ENCODE data around the gene GPAM.
"Not testable (repeated sequence)": the region's sequence is repeated elsewhere in the genome, so short reads cannot be mapped to it uniquely, and the experiment has no call there.

Gene GPAM

GRCh38 chr10:112215342-112215774 lies 31.8 kb upstream of the GPAM start:
- no peak for DNase-seq

- no peak for DNase-seq
Measured at GRCh38 chr10:112214298-112214926, 30.8 kb upstream of the GPAM start.

GRCh38 chr10:112213836-112214235 lies 30.3 kb upstream of the GPAM start:
- no peak for DNase-seq

- DNase-seq = no peak
Measured at GRCh38 chr10:112213098-112213823, 29.7 kb upstream of the GPAM start.

GRCh38 chr10:112210666-112211065 lies 27.1 kb upstream of the GPAM start:
- DNase-seq = no peak

GRCh38 chr10:112209684-112210131 lies 26.1 kb upstream of the GPAM start:
- DNase-seq = no peak

- no peak for DNase-seq
Measured at GRCh38 chr10:112208997-112209396, 25.4 kb upstream of the GPAM start.

- no peak for DNase-seq
Measured at GRCh38 chr10:112208292-112208691, 24.7 kb upstream of the GPAM start.

GRCh38 chr10:112203328-112204076 lies 19.9 kb upstream of the GPAM start:
- no peak for DNase-seq

- DNase-seq = no peak
Measured at GRCh38 chr10:112202561-112203241, 19.1 kb upstream of the GPAM start.

- DNase-seq = no peak
Measured at GRCh38 chr10:112202076-112202475, 18.5 kb upstream of the GPAM start.

GRCh38 chr10:112201334-112201733 lies 17.8 kb upstream of the GPAM start:
- DNase-seq = no peak

GRCh38 chr10:112200259-112200658 lies 16.7 kb upstream of the GPAM start:
- not testable (repeated sequence) for DNase-seq

GRCh38 chr10:112197662-112198061 lies 14.1 kb upstream of the GPAM start:
- not testable (repeated sequence) for DNase-seq

GRCh38 chr10:112195224-112195623 lies 11.7 kb upstream of the GPAM start:
- DNase-seq = no peak

- DNase-seq = no peak
Measured at GRCh38 chr10:112191791-112192190, 8.2 kb upstream of the GPAM start.

- DNase-seq = no peak
Measured at GRCh38 chr10:112191041-112191590, 7.6 kb upstream of the GPAM start.

GRCh38 chr10:112189465-112189864 lies 5.9 kb upstream of the GPAM start:
- no peak for DNase-seq

- no peak for DNase-seq
Measured at GRCh38 chr10:112187527-112187926, 4.0 kb upstream of the GPAM start.

- DNase-seq = no peak
Measured at GRCh38 chr10:112185959-112186358, 2.4 kb upstream of the GPAM start.

GRCh38 chr10:112184379-112184778 lies 814 bp upstream of the GPAM start:
- no peak for DNase-seq

- no peak for DNase-seq
Measured at GRCh38 chr10:112184052-112184371, 447 bp upstream of the GPAM start.

- DNase-seq = no peak
Measured at GRCh38 chr10:112182784-112183328, 709 bp downstream of the GPAM start.
